Breast epithelium (tissue), 3 donors: ENCODE results near the gene NRXN2.

Source experiments
- CTCF ChIP-seq, 3 donors: fragments of 450-650 bp; IDR thresholded peaks; one replicate each; pipeline ENCODE4 v1.5.1; 2016 to 2017; ENCODE audit warnings: antibody characterized with exemption in 3 of 3, mild to moderate bottlenecking in 3 of 3, moderate library complexity in 3 of 3
- POLR2A ChIP-seq: fragments of 450-650 bp; IDR thresholded peaks from one replicate; pipeline ENCODE4 v1.6.1; 2016; ENCODE audit warnings: antibody characterized with exemption, mild to moderate bottlenecking, moderate library complexity

GRCh38 chr11:64665411-64665821, 57.6 kb downstream of the NRXN2 start:
- TF ChIP-seq POLR2A (no peak), CTCF (IDR thresholded peaks at IDR 0.05) (no peak)
